Stimulated activated CD4-positive, alpha-beta T cell treated with anti-CD3 and anti-CD28 coated beads, Interleukin-1b, Interleukin-23, amount 100 ng/mL, for 1 hour (primary cell): ENCODE measurements around the gene ARHGDIA.

Experiments
- DNase-seq, 2 donors: peaks; one replicate each; pipeline ENCODE4 v3.0.0-alpha.2; 2020; ENCODE audit warnings: low read depth in 2 of 2

ARHGDIA gene

DNA sequence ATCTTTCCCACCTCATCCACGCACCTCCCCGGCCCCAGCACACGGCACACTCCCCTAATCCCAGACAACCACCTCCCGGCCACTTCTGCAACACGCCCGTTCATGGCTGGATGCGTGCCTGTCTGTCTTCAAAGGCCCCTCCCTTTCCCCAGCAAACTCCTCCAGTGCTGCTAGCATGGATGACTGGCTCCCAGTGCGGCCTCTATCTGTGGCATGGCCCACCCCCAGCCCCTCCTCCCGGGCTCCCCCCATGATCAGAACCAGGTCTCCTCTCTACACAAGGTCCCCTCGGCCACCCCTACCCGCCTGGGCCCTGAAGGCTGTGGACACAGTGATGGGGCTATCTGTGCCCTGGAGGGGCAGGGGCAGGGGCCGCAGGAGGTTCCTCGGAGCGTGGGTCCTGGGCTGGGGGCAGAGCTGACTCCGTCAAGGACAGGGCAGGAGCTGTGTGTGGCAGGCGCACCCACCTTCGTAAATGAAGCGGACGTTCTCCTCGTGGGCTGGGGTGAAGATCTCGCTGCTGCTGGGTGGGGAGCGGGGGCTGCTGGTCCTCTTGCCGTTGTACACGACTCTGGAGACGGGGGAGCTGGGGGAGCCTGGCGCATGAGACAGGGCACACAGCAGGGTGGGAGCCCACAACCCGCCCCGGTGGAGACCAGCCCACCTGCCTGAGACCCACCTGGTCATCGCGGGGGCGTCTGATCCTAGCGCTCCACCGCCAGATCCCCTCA, 47.2 kb downstream of the ARHGDIA start:
- no peak for DNase-seq

DNA sequence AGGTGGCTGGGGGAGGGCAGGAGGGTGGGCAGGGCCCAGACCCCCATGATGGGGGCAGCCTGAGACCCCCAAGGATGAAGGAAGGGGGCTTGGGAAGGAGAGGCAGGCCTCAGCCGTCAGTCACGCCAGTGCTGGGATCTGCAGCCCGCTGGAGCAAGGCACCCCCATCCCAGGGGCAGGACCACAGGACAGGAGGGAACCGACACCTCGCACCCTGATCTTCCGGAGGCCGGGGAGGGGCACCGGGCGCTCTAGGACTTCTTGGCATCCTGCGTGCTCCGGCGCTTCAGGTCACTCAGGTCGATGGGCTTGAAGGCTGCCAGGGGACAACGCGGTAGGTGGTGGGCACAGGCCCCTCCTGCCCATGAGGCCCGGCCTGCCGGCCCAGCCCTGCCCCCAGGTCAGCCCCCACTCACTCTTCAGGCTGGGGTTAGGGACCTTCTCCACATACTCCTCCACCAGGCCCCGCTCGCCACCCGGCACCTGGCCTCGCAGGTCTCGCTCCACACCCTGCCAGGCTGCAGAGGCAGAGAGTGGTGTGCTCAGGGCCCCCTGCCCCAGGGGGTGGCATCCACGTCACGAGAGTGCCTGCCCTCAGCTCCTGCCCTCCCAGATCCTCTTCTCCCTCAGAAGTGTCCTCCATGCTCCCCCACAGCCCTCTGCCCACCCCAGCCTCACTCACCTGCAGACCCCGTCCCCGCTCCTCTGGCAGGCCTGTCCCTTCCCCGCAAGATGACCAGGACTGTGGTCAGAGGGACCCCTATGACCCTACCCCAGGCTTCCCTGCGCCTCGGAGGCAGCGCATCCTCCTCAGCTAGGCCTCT, 47.9 kb downstream of the ARHGDIA start:
- DNase-seq, result no peak

DNA sequence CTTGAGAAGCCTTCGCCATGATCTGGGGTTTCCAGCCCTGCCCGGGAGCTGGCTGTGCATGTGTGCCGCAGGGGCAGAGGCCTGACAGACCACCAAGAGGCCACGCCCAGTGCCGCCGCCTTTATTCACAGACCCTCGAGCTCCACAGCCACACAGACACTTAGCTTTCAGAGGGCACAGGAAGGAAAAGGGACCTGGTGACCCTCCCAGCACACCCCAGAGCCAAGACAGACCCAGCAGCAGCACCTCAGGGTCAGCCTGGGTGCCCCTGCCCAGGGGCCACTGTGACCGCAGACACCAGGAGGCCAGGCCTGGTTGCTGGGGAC, 48.9 kb downstream of the ARHGDIA start:
- no peak for DNase-seq

DNA sequence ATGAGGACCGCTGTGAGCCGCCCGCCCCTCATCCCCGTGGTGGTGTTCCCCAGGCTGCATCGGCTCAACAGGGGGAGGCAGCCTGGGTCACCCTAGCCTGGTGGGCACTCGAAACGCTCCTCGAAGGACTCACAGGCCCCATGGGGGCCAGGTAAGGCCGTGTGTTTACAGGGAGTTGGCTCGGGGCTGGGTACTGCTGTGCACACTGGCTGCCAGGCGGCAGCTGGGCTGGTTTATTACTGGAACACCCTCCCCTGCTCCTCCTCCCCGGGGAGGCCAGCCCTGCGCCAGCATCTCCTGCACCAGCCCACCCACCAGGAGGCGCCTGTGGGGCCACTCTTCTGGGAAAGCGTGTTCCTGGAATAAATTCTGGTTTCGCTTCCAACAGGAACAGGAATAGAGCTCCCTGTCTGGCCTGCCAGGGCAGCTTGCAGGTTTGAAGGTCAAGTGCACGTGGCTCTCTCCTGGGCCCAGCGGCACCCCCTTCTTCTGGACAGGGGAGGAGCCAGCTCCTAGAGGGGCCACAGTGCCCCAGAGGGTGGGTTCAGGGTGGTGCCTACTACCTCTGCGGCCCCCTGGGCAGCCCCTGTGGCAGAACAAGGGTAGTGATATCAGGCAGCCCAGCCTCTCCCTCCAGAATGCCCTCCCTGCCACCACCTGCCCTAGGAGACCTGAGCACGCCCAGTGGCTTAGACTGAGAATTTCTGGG, 49.4 kb downstream of the ARHGDIA start:
- no peak for DNase-seq

DNA sequence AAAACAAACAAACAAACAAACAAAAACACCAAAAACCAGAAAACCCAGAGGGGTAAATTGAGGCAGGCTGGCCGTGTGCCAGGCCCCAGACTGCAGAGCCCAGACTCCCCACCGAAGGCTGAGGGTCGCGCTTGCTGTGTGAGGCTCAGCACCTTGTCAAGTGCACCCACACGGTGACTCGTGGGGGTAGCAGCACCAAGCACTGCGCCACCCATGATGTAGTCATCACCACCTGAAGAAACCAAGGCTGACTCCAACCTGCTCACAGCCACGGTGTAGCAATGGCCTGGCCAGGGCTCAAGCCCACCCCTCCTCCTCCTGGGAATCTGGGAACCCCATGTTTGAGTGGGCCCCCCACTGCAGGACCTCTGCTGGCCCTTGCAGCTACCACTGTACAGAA, 50.0 kb downstream of the ARHGDIA start:
- DNase-seq, result no peak

DNA sequence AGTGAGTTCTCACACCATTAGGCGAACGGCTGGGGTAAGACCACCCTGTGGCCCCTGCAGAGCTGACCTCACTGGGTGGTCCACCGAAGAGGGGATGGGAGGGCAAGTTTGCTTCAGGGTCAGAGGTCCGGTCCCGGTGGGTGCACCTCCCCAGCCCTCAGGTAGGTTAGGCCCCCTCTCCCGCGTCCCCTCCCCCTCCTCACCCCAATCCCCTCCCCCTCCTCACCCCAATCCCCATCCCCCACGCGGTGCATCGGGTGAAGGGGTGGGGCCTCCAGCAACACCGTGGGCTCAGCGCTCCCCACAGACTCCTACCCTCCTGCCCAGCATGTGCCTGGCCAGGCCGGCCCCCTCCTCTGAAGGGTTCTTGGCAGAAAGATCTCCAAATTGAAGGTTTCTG, 51.4 kb downstream of the ARHGDIA start:
- no peak for DNase-seq

DNA sequence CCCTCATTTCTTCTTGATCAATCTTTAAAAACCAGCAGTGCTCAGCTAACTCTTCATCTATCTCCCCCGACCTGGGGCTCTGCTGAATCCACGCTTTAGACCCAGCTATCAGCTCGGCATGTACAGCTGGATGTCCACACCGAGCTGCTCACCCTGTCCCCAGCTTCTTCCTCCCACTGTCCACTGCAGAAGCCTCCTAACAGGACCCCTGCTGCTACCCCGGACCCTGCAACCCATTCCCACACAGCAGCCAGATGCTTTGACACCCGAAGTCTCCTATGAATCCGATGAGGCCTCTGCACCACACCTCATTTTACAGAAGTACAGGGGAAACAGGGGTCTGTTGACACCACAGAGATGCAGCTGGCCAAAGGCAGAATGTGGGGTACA, 53.4 kb downstream of the ARHGDIA start:
- DNase-seq, result no peak
